WTC11 (cell line): ENCODE data around the gene TIAM2. TPM values are rescaled to one million over a fixed set of nuclear protein-coding genes. Genes with fewer than 3 reads are reported as not detected.

Experiments
- ATAC-seq: fragments of 200-7000 bp; cut with Tn5 transposase; 2 replicates; pipeline ENCODE4 v1.10.0; 2021; ENCODE audit warnings: mild to moderate bottlenecking, moderate library complexity
- CTCF ChIA-PET: fragments of 300-600 bp; sonication (Branson Sonifier 250); formaldehyde crosslinking; loops from one replicate; lab custom pipeline; 2021; ENCODE audit warnings: antibody characterized with exemption; lab: Charles Lee
- POLR2A ChIA-PET: fragments of 350-600 bp; sonication (Branson Sonifier 250); formaldehyde crosslinking; loops from one replicate; lab custom pipeline; 2021; ENCODE audit warnings: antibody characterized with exemption; lab: Charles Lee
- DNase-seq: peaks from one replicate; pipeline ENCODE4 v3.0.0; 2021; ENCODE audit warnings: low spot score
- H3K27ac Mint-ChIP-seq: 2 replicates; pipeline ENCODE4 v1.8.0; 2021; ENCODE audit warnings: mixed read lengths
- H3K27me3 Mint-ChIP-seq: 2 replicates; pipeline ENCODE4 v1.8.0; 2021; ENCODE audit warnings: low read depth, mild to moderate bottlenecking, moderate library complexity, mixed read lengths
- H3K36me3 Mint-ChIP-seq: 2 replicates; pipeline ENCODE4 v1.8.0; 2021; ENCODE audit warnings: mixed read lengths
- H3K4me1 Mint-ChIP-seq: 2 replicates; pipeline ENCODE4 v1.8.0; 2022; ENCODE audit warnings: mixed read lengths
- H3K4me3 Mint-ChIP-seq: 2 replicates; pipeline ENCODE4 v1.8.0; 2021; ENCODE audit warnings: mild to moderate bottlenecking, moderate library complexity, mixed read lengths
- H3K9me3 Mint-ChIP-seq: 2 replicates; pipeline ENCODE4 v1.8.0; 2021; ENCODE audit warnings: mixed read lengths
- CTCF ChIP-seq: fragments of 200-600 bp; IDR thresholded peaks from 2 replicates; pipeline ENCODE4 v1.8.0; 2022; ENCODE audit warnings: antibody characterized with exemption
- EMX1 ChIP-seq: fragments of 250-450 bp; sonication (Bioruptor Pico); IDR thresholded peaks from 2 replicates; pipeline ENCODE4 v1.8.0; 2021; ENCODE audit warnings: mild to moderate bottlenecking
- GRHL2 ChIP-seq: fragments of 250-450 bp; sonication (Bioruptor Pico); IDR thresholded peaks from 2 replicates; pipeline ENCODE4 v1.8.0; 2022; ENCODE audit warnings: mild to moderate bottlenecking, moderate library complexity; ENCODE audit not compliant: insufficient replicate concordance, severe bottlenecking
- HMGA2 ChIP-seq: fragments of 250-450 bp; sonication (Bioruptor Pico); IDR thresholded peaks from 2 replicates; pipeline ENCODE4 v1.4.0; 2021; ENCODE audit warnings: mild to moderate bottlenecking, moderate library complexity
- HMGXB4 ChIP-seq: sonication (generic); formaldehyde crosslinking; IDR thresholded peaks from 2 replicates; pipeline ENCODE4 v1.8.1; 2023; ENCODE audit warnings: mild to moderate bottlenecking, moderate library complexity, missing genetic modification reagents
- NFE2L1 ChIP-seq: sonication (generic); formaldehyde crosslinking; IDR thresholded peaks from 2 replicates; pipeline ENCODE4 v1.8.1; 2023; ENCODE audit warnings: missing genetic modification reagents
- NR3C1 ChIP-seq: sonication (generic); formaldehyde crosslinking; conservative IDR thresholded peaks from 2 replicates; pipeline ENCODE4 v1.8.1; 2023; ENCODE audit warnings: low read depth, mild to moderate bottlenecking, missing genetic modification reagents
- ZMAT4 ChIP-seq: fragments of 250-450 bp; sonication (Bioruptor Pico); IDR thresholded peaks from 2 replicates; pipeline ENCODE4 v1.9.0; 2021; ENCODE audit warnings: mild to moderate bottlenecking
- ZNF121 ChIP-seq: sonication (generic); formaldehyde crosslinking; IDR thresholded peaks from 2 replicates; pipeline ENCODE4 v1.8.0; 2023; ENCODE audit warnings: missing genetic modification reagents
- ZNF219 ChIP-seq: sonication (generic); formaldehyde crosslinking; IDR thresholded peaks from 2 replicates; pipeline ENCODE4 v1.8.0; 2023; ENCODE audit warnings: missing genetic modification reagents, mild to moderate bottlenecking, borderline replicate concordance
- ZNF263 ChIP-seq: sonication (generic); formaldehyde crosslinking; IDR thresholded peaks from 2 replicates; pipeline ENCODE4 v1.8.1; 2022; ENCODE audit warnings: low read depth, mild to moderate bottlenecking, moderate library complexity, missing genetic modification reagents
- ZNF317 ChIP-seq: sonication (generic); formaldehyde crosslinking; IDR thresholded peaks from 2 replicates; pipeline ENCODE4 v1.8.1; 2023; ENCODE audit warnings: low read depth, mild to moderate bottlenecking, moderate library complexity, missing genetic modification reagents, borderline replicate concordance
- ZSCAN18 ChIP-seq: fragments of 250-450 bp; sonication (Bioruptor Pico); IDR thresholded peaks from 2 replicates; pipeline ENCODE4 v2.1.2; 2022; ENCODE audit warnings: mild to moderate bottlenecking, moderate library complexity
- total RNA-seq: library from RNA; stranded (reverse); gene quantifications from 3 replicates; pipeline ENCODE4 v1.2.3, GENCODE V29; 2021
- TF ChIP-seq, protein P1 (sequence below): sonication (generic); formaldehyde crosslinking; IDR thresholded peaks from 2 replicates; pipeline ENCODE4 v1.8.0; 2023; ENCODE audit warnings: missing genetic modification reagents
- TF ChIP-seq, protein P2 (sequence below): fragments of 250-450 bp; sonication (Bioruptor Pico); IDR thresholded peaks from 2 replicates; pipeline ENCODE4 v1.9.0; 2021; ENCODE audit warnings: mild to moderate bottlenecking, borderline replicate concordance
- TF ChIP-seq, protein P3 (sequence below): sonication (generic); formaldehyde crosslinking; IDR thresholded peaks from 2 replicates; pipeline ENCODE4 v1.8.0; 2022; ENCODE audit warnings: mild to moderate bottlenecking, missing genetic modification reagents
- TF ChIP-seq, protein P4 (sequence below): sonication (generic); formaldehyde crosslinking; conservative IDR thresholded peaks from 2 replicates; pipeline ENCODE4 v1.8.1; 2023; ENCODE audit warnings: mild to moderate bottlenecking, low read depth, missing genetic modification reagents, moderate library complexity
- TF ChIP-seq, protein P5 (sequence below): sonication (generic); formaldehyde crosslinking; IDR thresholded peaks from 2 replicates; pipeline ENCODE4 v1.8.1; 2022; ENCODE audit warnings: low read depth, mild to moderate bottlenecking, moderate library complexity, missing genetic modification reagents, borderline replicate concordance

The TIAM2 gene
- total RNA-seq, 1 experiment from 2014 or later, result 15.1 TPM

DNA sequence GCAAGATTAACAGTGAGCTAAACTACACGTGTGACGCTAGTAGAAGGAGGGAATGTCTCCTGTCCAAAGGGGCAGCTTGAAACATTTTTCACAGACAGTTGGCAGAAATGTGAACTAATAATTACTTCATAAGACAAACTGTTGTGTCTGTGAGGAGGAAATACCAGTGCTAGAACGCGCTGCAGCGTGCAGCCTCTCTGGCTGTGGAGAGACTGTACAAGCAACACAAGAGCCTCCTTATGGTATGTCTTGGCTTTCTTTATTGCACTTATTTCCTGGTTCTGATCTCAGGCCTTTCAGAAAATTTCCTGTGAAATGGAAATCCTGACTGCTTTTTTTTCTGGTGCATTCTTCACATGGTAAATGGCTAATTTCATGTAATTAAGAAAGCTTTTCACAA is 25.3 kb upstream of the TIAM2 start (continued):
- TF ChIP-seq HMGXB4, result no peak
- TF ChIP-seq, protein P1, sequence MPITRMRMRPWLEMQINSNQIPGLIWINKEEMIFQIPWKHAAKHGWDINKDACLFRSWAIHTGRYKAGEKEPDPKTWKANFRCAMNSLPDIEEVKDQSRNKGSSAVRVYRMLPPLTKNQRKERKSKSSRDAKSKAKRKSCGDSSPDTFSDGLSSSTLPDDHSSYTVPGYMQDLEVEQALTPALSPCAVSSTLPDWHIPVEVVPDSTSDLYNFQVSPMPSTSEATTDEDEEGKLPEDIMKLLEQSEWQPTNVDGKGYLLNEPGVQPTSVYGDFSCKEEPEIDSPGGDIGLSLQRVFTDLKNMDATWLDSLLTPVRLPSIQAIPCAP, result no peak
- TF ChIP-seq NFE2L1 (CRISPR knock-in tag), result no peak
- TF ChIP-seq, protein P2, sequence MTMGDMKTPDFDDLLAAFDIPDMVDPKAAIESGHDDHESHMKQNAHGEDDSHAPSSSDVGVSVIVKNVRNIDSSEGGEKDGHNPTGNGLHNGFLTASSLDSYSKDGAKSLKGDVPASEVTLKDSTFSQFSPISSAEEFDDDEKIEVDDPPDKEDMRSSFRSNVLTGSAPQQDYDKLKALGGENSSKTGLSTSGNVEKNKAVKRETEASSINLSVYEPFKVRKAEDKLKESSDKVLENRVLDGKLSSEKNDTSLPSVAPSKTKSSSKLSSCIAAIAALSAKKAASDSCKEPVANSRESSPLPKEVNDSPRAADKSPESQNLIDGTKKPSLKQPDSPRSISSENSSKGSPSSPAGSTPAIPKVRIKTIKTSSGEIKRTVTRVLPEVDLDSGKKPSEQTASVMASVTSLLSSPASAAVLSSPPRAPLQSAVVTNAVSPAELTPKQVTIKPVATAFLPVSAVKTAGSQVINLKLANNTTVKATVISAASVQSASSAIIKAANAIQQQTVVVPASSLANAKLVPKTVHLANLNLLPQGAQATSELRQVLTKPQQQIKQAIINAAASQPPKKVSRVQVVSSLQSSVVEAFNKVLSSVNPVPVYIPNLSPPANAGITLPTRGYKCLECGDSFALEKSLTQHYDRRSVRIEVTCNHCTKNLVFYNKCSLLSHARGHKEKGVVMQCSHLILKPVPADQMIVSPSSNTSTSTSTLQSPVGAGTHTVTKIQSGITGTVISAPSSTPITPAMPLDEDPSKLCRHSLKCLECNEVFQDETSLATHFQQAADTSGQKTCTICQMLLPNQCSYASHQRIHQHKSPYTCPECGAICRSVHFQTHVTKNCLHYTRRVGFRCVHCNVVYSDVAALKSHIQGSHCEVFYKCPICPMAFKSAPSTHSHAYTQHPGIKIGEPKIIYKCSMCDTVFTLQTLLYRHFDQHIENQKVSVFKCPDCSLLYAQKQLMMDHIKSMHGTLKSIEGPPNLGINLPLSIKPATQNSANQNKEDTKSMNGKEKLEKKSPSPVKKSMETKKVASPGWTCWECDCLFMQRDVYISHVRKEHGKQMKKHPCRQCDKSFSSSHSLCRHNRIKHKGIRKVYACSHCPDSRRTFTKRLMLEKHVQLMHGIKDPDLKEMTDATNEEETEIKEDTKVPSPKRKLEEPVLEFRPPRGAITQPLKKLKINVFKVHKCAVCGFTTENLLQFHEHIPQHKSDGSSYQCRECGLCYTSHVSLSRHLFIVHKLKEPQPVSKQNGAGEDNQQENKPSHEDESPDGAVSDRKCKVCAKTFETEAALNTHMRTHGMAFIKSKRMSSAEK (CRISPR knock-in tag), result no peak
- no peak for TF ChIP-seq EMX1 (CRISPR knock-in tag)
- TF ChIP-seq, protein P3, sequence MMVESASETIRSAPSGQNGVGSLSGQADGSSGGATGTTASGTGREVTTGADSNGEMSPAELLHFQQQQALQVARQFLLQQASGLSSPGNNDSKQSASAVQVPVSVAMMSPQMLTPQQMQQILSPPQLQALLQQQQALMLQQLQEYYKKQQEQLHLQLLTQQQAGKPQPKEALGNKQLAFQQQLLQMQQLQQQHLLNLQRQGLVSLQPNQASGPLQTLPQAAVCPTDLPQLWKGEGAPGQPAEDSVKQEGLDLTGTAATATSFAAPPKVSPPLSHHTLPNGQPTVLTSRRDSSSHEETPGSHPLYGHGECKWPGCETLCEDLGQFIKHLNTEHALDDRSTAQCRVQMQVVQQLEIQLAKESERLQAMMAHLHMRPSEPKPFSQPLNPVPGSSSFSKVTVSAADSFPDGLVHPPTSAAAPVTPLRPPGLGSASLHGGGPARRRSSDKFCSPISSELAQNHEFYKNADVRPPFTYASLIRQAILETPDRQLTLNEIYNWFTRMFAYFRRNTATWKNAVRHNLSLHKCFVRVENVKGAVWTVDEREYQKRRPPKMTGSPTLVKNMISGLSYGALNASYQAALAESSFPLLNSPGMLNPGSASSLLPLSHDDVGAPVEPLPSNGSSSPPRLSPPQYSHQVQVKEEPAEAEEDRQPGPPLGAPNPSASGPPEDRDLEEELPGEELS, result no peak
- no peak for TF ChIP-seq NR3C1 (CRISPR knock-in tag)
- TF ChIP-seq, all 79 proteins: peak for 0

DNA sequence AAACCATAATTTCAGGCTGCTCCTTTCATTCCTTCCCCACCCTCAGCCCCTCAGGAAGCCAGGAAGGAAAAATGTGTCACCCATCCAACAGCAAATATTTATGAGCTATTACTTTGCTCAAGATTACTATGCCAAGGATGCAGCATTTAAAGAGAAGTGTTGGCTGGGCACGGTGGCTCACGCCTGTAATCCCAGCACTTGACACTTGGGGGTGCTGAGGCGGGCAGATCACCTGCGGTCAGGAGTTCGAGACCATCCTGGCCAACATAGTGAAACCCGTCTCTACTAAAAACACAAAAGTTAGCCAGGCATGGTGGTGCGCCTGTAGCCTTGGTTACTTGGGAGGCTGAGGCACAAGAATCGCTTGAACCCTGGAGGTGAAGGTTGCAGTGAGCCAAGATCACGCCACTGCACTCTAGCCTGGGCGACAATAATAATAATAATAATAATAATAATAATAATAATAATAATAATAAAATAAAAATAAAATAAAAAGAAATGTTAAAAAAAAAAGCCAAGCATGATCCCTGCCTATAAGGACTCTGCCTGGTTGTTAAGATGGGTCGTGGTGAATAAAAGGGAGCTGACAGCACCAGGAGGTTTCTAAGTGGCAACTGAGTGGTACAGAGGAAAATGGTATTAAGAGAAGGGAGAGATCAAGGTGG is 20.5 kb upstream of the TIAM2 start:
- ChIA-PET POLR2A (no interaction called here), CTCF (interaction anchor here (0.6 to 1.7 kb wide), 9 partner anchors 10 to 274 kb away, joined by 3 to 7 read pairs (median 5); no protein-coding TSS in a partner anchor)
- ATAC-seq, result peak; percentile 80
- Mint-ChIP-seq H3K36me3 (no peaks in the 10 kb centered on the region; the same call in 1 of the 2 replicates), H3K27me3 (no peaks in the 10 kb centered on the region), H3K4me1 (no peaks in the 10 kb centered on the region), H3K9me3 (0 out of 2 replicates have a peak, but pooled peaks cover 7% of the 10 kb centered on the region), H3K27ac (no peak overlapping the region), H3K4me3 (no peak overlapping the region)
- DNase-seq, result peak; percentile 63
- TF ChIP-seq, protein P4, sequence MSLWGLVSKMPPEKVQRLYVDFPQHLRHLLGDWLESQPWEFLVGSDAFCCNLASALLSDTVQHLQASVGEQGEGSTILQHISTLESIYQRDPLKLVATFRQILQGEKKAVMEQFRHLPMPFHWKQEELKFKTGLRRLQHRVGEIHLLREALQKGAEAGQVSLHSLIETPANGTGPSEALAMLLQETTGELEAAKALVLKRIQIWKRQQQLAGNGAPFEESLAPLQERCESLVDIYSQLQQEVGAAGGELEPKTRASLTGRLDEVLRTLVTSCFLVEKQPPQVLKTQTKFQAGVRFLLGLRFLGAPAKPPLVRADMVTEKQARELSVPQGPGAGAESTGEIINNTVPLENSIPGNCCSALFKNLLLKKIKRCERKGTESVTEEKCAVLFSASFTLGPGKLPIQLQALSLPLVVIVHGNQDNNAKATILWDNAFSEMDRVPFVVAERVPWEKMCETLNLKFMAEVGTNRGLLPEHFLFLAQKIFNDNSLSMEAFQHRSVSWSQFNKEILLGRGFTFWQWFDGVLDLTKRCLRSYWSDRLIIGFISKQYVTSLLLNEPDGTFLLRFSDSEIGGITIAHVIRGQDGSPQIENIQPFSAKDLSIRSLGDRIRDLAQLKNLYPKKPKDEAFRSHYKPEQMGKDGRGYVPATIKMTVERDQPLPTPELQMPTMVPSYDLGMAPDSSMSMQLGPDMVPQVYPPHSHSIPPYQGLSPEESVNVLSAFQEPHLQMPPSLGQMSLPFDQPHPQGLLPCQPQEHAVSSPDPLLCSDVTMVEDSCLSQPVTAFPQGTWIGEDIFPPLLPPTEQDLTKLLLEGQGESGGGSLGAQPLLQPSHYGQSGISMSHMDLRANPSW, result no peak
- TF ChIP-seq ZMAT4 (no peak), ZNF317 (no peak), EMX1 (CRISPR knock-in tag) (no peak), GRHL2 (no peak), ZSCAN18 (no peak), ZNF263 (no peak), CTCF (peak; percentile 59), HMGA2 (CRISPR knock-in tag) (peak; percentile 94), ZNF219 (no peak), ZNF121 (CRISPR knock-in tag) (peak; percentile 94)
- TF ChIP-seq, protein P5, sequence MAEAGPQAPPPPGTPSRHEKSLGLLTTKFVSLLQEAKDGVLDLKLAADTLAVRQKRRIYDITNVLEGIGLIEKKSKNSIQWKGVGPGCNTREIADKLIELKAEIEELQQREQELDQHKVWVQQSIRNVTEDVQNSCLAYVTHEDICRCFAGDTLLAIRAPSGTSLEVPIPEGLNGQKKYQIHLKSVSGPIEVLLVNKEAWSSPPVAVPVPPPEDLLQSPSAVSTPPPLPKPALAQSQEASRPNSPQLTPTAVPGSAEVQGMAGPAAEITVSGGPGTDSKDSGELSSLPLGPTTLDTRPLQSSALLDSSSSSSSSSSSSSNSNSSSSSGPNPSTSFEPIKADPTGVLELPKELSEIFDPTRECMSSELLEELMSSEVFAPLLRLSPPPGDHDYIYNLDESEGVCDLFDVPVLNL (CRISPR knock-in tag), result no peak
